Motor neuron (in vitro differentiated cells): ENCODE data around the gene TANGO2. TPM values are rescaled to one million over a fixed set of nuclear protein-coding genes. Genes with fewer than 3 reads are reported as not detected.

Experiments used
- ATAC-seq, 8 experiments: fragments of 200-7000 bp; cut with Tn5 transposase; replicated peaks in 6 of 8; 2 replicates each; pipeline ENCODE4 v1.8.0; 2021; ENCODE audit warnings: mild to moderate bottlenecking in 8 of 8, moderate library complexity in 8 of 8
- H3K27ac ChIP-seq, 2 donors: fragments of 250-450 bp; sonication (Bioruptor Pico); 2 replicates each; pipeline ENCODE4 v1.9.0; 2021; ENCODE audit warnings: antibody characterized with exemption in 2 of 2, mild to moderate bottlenecking in 2 of 2, moderate library complexity in 1 of 2
- H3K4me1 ChIP-seq, 2 donors: fragments of 250-450 bp; sonication (Bioruptor Pico); replicated peaks in 1 of 2; 2 replicates each; pipeline ENCODE4 v1.6.1; 2021; ENCODE audit warnings: antibody characterized with exemption in 2 of 2, mild to moderate bottlenecking in 2 of 2, moderate library complexity in 1 of 2
- H3K4me3 ChIP-seq, 5 donors: fragments of 250-450 bp; sonication (Bioruptor Pico); 2 replicates each; pipeline ENCODE4 v1.9.0; 2021; ENCODE audit warnings: antibody characterized with exemption in 5 of 5, mild to moderate bottlenecking in 5 of 5, moderate library complexity in 4 of 5
- WGBS, 10 experiments: fragments of 450-650 bp; shearing (Covaris generic); methylation state at CpG; one replicate each; pipeline ENCODE4 v1.0.0; 2022; 5-methylcytosine and 5-hydroxymethylcytosine counted together
- in situ Hi-C, 9 experiments: fragments of 400-800 bp; cut with MboI; loops; one replicate each; pipeline ENCODE4 v1.15.0; 2021; ENCODE audit warnings: low sequenced_read_pairs in 9 of 9, low pct_unique_long_range_greater_than_20kb in 2 of 9; ENCODE audit not compliant: unreplicated experiment in 9 of 9
- total RNA-seq, 8 experiments: library from RNA; unstranded; fragments of 300-600 nt; gene quantifications; 2 replicates each; pipeline versions ENCODE4 v1.2.3 to v1.2.4, GENCODE V29; 2022

Gene TANGO2
- total RNA-seq, 8 experiments from 2014 or later, result 5.4 to 36.3 (median 14.5) TPM

DNA sequence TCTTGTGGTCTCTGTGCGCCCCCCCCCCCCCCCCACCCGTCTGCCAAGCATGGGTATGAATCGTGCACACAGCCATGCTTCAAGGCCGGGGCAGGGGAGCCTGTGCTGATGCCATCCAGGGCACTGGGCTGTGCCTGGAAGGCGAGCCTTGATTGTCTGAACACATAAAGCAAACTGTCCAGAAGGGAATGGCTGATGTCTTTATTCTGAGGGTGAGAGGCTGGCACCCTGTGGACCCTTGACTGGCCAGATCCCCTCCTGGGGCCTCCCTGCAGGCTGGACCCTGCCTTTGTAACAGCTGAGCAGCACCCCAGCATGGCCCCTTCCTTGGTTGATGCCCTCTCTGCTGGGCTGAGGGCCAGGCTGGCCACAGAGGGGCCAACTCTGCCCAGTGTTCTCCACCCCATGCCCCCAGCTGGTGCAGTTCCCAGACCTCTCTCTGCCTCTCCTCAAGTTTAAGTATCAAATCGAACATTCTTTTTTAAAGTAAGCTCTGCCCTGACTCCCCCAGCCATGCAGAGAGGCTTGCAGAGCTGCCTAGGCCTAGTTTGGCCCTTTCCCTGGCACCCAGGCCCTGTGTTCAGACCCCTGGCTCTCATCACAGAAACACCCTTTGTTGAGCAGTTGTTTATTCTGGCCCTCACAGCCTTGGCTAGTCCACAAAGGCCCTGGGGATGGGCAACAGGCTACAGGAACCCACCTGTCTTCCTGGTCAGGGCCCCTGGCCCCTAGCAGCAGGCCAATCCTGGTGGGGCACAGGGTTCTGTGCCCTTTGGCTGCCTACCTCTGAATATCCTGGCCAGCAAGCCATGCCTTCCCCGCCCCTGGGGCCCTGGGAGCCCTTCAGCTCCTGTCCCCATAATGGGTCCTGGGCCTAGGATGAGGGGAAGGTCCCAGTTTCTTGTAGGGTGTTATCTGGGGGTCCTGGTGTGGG lies 91.0 kb downstream of the TANGO2 start:
- in situ Hi-C loops, result no loop called here
- peak in 2 of 8 experiments; percentile 2 to 5 for ATAC-seq
- Histone ChIP-seq H3K4me1 (peaks cover 6 to 7% of the 10 kb centered on the region in 2 donors), H3K27ac (peak overlapping the region in 1 of 2 donors; percentile 49), H3K4me3 (no peak overlapping the region)
- 92 to 93% methylated on average over 3 to 4 of the region's 7 CpGs; no CpG with 5 or more reads in 8 of the 10 experiments for WGBS, 10 experiments

- Histone ChIP-seq H3K27ac (peak overlapping the region in 1 of 2 donors; percentile 49), H3K4me1 (peaks cover 6 to 7% of the 10 kb centered on the region in 2 donors), H3K4me3 (no peak overlapping the region)
- no peak for ATAC-seq
- 80 to 100% (median 92%) methylated on average over 1 to 10 of the region's 26 CpGs; no CpG with 5 or more reads in 7 of the 10 experiments for WGBS, 10 experiments
- in situ Hi-C loops, result no loop called here
These were observed 92.0 kb downstream of the TANGO2 start for GRCh38 chr22:20112623-20113511.

DNA sequence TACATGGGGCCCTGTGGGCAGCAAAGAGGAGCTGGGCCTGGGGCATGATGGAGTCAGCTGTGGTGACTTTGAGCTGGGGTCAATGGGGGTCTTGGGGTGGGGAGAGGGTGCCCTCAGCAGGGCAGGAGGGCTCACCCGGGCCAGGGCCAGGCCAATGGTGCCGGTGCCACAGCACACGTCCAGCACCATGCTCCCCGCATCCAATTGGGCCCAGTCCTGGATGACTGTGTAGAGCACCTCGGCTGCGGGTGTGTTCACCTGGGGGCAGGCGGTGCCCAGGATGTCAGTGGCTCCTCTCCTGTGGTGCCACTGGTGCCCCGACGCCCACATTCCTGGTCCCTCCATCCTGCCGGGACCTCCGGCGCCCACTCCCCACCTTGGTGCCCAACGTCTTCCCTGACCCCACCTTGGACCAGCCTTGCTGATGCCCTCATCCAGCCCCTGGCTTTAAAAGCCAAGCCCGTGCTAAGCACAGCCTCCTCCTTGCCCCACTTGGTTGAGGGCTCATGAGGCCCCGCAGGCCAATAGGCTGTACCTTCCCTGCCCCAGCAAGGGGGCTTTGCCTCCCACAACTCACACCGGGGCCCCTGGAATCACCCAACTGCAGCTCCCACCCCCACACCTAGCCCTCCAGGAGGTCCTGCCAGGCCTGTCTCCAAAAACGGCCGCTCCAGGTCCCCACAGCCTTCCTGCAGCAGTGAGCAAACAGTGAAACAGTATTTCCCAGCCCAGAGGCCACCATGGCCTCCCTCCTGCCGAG lies 92.8 kb downstream of the TANGO2 start:
- WGBS, 10 experiments, result 76 to 100% (median 90%) methylated on average over 1 to 5 of the region's 19 CpGs; no CpG with 5 or more reads in 7 of the 10 experiments
- in situ Hi-C loops, result no loop called here
- peak overlapping the region in 1 of 2 donors; percentile 8 for H3K27ac ChIP-seq

GRCh38 chr22:20114506-20115475 lies 93.9 kb downstream of the TANGO2 start:
- ATAC-seq, result no peak
- WGBS, 10 experiments, result 79 to 100% (median 93%) methylated on average over 2 to 16 of the region's 36 CpGs; no CpG with 5 or more reads in 3 of the 10 experiments
- in situ Hi-C loops, result no loop called here
- Histone ChIP-seq H3K27ac (peak overlapping the region in 1 of 2 donors; percentile 95), H3K4me3 (no peak overlapping the region), H3K4me1 (peaks cover 16 to 17% of the 10 kb centered on the region in 2 donors)

More for the DNA sequence above, 92.8 kb downstream of the TANGO2 start:
- H3K4me3 ChIP-seq, result no peak overlapping the region
- peaks cover 10 to 11% of the 10 kb centered on the region in 2 donors for H3K4me1 ChIP-seq
- no peak for ATAC-seq

DNA sequence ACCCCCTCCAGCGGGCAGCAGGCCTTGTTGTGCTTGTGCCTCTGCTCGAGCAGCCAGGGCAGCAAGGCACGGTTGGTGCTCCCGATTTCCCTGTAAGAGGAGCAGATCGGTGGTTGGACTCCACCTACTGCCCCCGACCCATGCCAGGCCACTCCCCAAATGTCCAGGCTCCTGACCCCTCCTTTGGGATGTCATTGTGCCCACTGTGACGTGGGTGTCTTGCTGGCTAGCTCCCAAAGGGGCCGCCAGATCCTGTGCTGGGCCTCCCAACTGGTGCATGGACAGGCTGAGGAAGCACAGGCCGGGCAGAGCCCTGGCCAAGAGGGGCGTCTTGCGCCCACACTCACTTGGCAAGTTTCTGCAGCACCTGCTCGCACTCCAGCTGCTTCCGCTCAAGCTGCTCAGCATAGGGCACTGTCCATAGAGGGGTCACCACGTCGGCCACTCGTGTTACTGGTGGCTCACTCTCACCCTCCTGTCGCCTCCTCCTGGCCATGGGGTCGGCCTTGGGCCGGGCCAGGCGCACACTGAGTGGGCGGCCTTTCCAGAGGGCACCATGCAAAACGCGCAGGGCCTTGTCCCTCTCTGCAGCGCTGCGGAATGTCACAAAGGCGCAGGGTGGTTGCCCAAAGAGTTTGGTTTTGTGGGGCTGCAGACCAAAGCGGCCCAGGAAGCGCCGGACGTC lies 94.9 kb downstream of the TANGO2 start, which contains the start of gene RANBP1:
Gene RANBP1 (plus strand): TSS at position 414 of the 685 bp plus-strand sequence. CDS start 81 bp downstream, at position 495.
- in situ Hi-C loops, result no loop called here
- H3K4me1 ChIP-seq, result peaks cover 16 to 17% of the 10 kb centered on the region in 2 donors
- H3K27ac ChIP-seq, result peak within 1 kb of the TSS; percentile 89 to 95
- no peak for ATAC-seq
- peak within 1 kb of the TSS; percentile 69 to 74 (median 73) for H3K4me3 ChIP-seq
- 60 to 90% (median 80%) methylated on average over 1 to 14 of the region's 30 CpGs; no CpG with 5 or more reads in 5 of the 10 experiments for WGBS, 10 experiments

GRCh38 chr22:20116376-20116950 lies 95.6 kb downstream of the TANGO2 start:
- peaks cover 16 to 17% of the 10 kb centered on the region in 2 donors for H3K4me1 ChIP-seq
- in situ Hi-C loops, result no loop called here
- peak overlapping the region; percentile 89 to 95 for H3K27ac ChIP-seq
- H3K4me3 ChIP-seq, result peak overlapping the region; percentile 69 to 74 (median 73)
- WGBS, 10 experiments, result 26% methylated on average over 9 of the region's 27 CpGs; no CpG with 5 or more reads in 9 of the 10 experiments
- peak in 4 of 8 experiments; percentile 9 to 35 (median 15) for ATAC-seq

Other genes with a start within 250 kb of the TANGO2 start
- 1 to 10 TPM; 5.6 to 7.2 (median 6.4) TPM for gene GNB1L, start 166.2 kb upstream of the TANGO2 start, total RNA-seq
- gene RTL10, start 166.2 kb upstream of the TANGO2 start, total RNA-seq, result 10 to 100 TPM; 10.5 to 13.9 (median 12.6) TPM
- gene COMT, start 79.3 kb upstream of the TANGO2 start, total RNA-seq, result 10 to 100 TPM; 22.7 to 99.4 (median 40.8) TPM
- 10 to 100 TPM in 4 of 8 experiments, 1 to 10 TPM in 4; 2.4 to 33.9 (median 9.9) TPM for gene TXNRD2, start 79.3 kb upstream of the TANGO2 start, total RNA-seq
- gene ARVCF, start 4.3 kb upstream of the TANGO2 start, total RNA-seq, result 10 to 100 TPM in 7 of 8 experiments, 1 to 10 TPM in 1; 9.5 to 49.9 (median 39.2) TPM
- gene DGCR8, start 59.1 kb downstream of the TANGO2 start, total RNA-seq, result 10 to 100 TPM; 10.9 to 51.6 (median 20.2) TPM
- gene RANBP1, start 95.0 kb downstream of the TANGO2 start, total RNA-seq, result 100 to 1,000 TPM; 105 to 282 (median 143) TPM
- gene TRMT2A, start 96.1 kb downstream of the TANGO2 start, total RNA-seq, result 10 to 100 TPM; 25.7 to 71.2 (median 50.0) TPM
- gene ZDHHC8, start 110.7 kb downstream of the TANGO2 start, total RNA-seq, result 10 to 100 TPM in 3 of 8 experiments, 1 to 10 TPM in 5; 4.5 to 34.5 (median 8.9) TPM
- 1 to 10 TPM in 4 of 8 experiments, under 1 TPM in 3, not detected in 1; 0.56 to 7.6 (median 1.2) TPM for gene CCDC188, start 129.9 kb downstream of the TANGO2 start, total RNA-seq
- gene RTN4R, start 247.2 kb downstream of the TANGO2 start, total RNA-seq, result 10 to 100 TPM in 3 of 8 experiments, 1 to 10 TPM in 5; 1.0 to 17.7 (median 6.3) TPM